OCI-LY1 (cell line): Measurements from ENCODE around the gene PTAR1.
A peak's percentile ranks its signal among the peaks of the same experiment; 100 is the strongest.

Experiments
- H2AFZ ChIP-seq: fragments of 200-600 bp; sonication (generic), shearing (Covaris generic); 2 replicates; pipeline ENCODE4 v1.6.0; 2014; ENCODE audit warnings: antibody characterized with exemption, mild to moderate bottlenecking, low read length
- H3F3A ChIP-seq: fragments of 200-600 bp; sonication (generic), shearing (Covaris generic); 2 replicates; pipeline ENCODE4 v1.6.0; 2014; ENCODE audit warnings: mild to moderate bottlenecking, antibody characterized with exemption, low read length, moderate library complexity; ENCODE audit not compliant: insufficient read depth
- H3K27ac ChIP-seq: fragments of 200-600 bp; sonication (generic); 2 replicates; pipeline ENCODE4 v1.5.1; 2014; ENCODE audit warnings: low read length, mixed run types, mild to moderate bottlenecking, low read depth; ENCODE audit not compliant: poor library complexity, severe bottlenecking
- H3K27me3 ChIP-seq: fragments of 200-600 bp; sonication (generic); 2 replicates; pipeline ENCODE4 v1.6.0; 2014; ENCODE audit warnings: antibody characterized with exemption, mild to moderate bottlenecking, low read length, moderate library complexity; ENCODE audit not compliant: insufficient read depth
- H3K36me3 ChIP-seq: fragments of 200-600 bp; sonication (generic); 2 replicates; pipeline ENCODE4 v1.6.1; 2014; ENCODE audit warnings: mild to moderate bottlenecking, antibody characterized with exemption, low read length, moderate library complexity, mixed read lengths; ENCODE audit not compliant: insufficient read depth
- H3K4me1 ChIP-seq: fragments of 200-600 bp; sonication (generic); 2 replicates; pipeline ENCODE4 v1.5.1; 2014; ENCODE audit warnings: mild to moderate bottlenecking, low read length, moderate library complexity; ENCODE audit not compliant: insufficient read depth, severe bottlenecking
- H3K4me2 ChIP-seq: fragments of 200-600 bp; sonication (generic), shearing (Covaris generic); 2 replicates; pipeline ENCODE4 v1.6.1; 2014; ENCODE audit warnings: low read length
- H3K4me3 ChIP-seq: fragments of 200-600 bp; sonication (generic); 2 replicates; pipeline ENCODE4 v1.5.1; 2014; ENCODE audit warnings: low read length, low read depth, mild to moderate bottlenecking, mixed read lengths; ENCODE audit not compliant: poor library complexity, severe bottlenecking
- H3K79me2 ChIP-seq: fragments of 200-600 bp; shearing (Covaris generic); 2 replicates; pipeline ENCODE4 v1.6.1; 2016; ENCODE audit warnings: mixed run types, low read length, mixed read lengths; ENCODE audit not compliant: insufficient read depth
- H3K9ac ChIP-seq: fragments of 200-600 bp; sonication (generic), shearing (Covaris generic); 2 replicates; pipeline ENCODE4 v1.6.1; 2014; ENCODE audit warnings: mild to moderate bottlenecking, low read length, mixed read lengths
- H3K9me2 ChIP-seq: fragments of 200-600 bp; sonication (generic), shearing (Covaris generic); 2 replicates; pipeline ENCODE4 v1.6.1; 2014; ENCODE audit warnings: low read depth, mild to moderate bottlenecking, low read length, mixed read lengths
- H3K9me3 ChIP-seq: fragments of 200-600 bp; shearing (Covaris generic); 2 replicates; pipeline ENCODE4 v1.6.1; 2014; ENCODE audit warnings: low read length, mixed read lengths
- H4K20me1 ChIP-seq: fragments of 200-600 bp; sonication (generic), shearing (Covaris generic); 2 replicates; pipeline ENCODE4 v1.6.0; 2016; ENCODE audit warnings: mild to moderate bottlenecking, low read length; ENCODE audit not compliant: insufficient read depth
- EZH2 ChIP-seq: fragments of 200-600 bp; sonication (generic), shearing (Covaris generic); IDR thresholded peaks from 2 replicates; pipeline ENCODE4 v1.8.0; 2017; ENCODE audit warnings: borderline replicate concordance, mixed run types, mild to moderate bottlenecking, antibody characterized with exemption, low read length, moderate library complexity, mixed read lengths
- TF ChIP-seq, protein P1 (sequence below): fragments of 200-600 bp; sonication (generic), shearing (Covaris generic); IDR thresholded peaks from 2 replicates; pipeline ENCODE4 v1.5.1; 2017; ENCODE audit warnings: mild to moderate bottlenecking, antibody characterized with exemption, low read length, moderate library complexity, mixed read lengths

Gene PTAR1, protein sequence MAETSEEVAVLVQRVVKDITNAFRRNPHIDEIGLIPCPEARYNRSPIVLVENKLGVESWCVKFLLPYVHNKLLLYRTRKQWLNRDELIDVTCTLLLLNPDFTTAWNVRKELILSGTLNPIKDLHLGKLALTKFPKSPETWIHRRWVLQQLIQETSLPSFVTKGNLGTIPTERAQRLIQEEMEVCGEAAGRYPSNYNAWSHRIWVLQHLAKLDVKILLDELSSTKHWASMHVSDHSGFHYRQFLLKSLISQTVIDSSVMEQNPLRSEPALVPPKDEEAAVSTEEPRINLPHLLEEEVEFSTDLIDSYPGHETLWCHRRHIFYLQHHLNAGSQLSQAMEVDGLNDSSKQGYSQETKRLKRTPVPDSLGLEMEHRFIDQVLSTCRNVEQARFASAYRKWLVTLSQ

DNA sequence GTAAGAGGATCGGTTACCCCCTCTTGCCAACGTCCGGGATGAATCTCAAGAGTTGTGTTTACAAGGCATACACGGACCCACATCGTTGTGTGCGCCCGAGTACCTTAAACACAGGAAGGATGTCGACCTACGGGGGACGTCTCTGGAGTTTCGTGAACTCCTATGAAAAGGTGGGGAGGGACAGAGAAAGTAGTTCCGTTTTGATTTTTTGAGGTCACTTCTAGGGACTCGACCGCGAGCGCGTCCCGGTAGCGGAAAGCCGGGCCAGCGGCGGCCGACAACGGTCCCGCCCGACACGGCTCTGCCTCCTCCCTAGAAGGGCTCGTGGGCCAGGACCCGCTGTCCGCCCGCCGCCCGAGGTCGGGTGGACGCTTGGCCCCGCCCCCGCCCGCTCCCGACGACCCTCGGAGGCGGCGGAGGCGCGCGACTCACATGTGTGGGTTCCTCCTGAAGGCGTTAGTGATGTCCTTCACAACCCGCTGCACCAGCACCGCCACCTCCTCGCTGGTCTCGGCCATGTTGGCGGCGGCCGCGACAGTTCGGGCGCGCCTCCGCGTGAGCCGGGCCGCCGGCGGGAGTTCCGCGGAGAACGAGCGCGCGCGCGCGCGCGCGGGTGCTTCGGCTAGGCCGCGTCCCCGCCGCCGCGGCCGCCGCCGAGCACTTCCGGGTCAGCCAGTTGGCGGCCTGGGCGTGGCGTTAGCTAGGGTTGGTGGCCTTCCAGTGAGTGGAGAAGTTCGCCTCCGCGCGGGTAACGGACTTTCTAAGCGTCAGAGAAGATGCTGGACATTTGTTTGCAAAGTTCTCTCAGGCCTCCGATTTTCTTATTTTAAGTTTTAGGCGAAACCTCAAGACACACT lies at the start of gene PTAR1:
PTAR1 (minus strand) TSS at position 591 of the 857 bp plus-strand sequence; CDS start at position 518, 73 bp downstream.
- no peaks in the 10 kb centered on the region for H3K9me2 ChIP-seq
- no peaks in the 10 kb centered on the region for H3F3A ChIP-seq
- peaks cover 4% of the 10 kb centered on the region; the same call in 1 of the 2 replicates for H3K36me3 ChIP-seq
- H3K27me3 ChIP-seq: no peaks in the 10 kb centered on the region
- peak within 1 kb of the TSS; percentile 78 for H3K27ac ChIP-seq
- H3K9ac ChIP-seq: peak within 1 kb of the TSS; percentile 76
- peaks cover 20% of the 10 kb centered on the region for H3K4me1 ChIP-seq
- H3K9me3 ChIP-seq: no peaks in the 10 kb centered on the region
- peak within 1 kb of the TSS; percentile 93 for H3K4me2 ChIP-seq
- TF ChIP-seq, protein P1, sequence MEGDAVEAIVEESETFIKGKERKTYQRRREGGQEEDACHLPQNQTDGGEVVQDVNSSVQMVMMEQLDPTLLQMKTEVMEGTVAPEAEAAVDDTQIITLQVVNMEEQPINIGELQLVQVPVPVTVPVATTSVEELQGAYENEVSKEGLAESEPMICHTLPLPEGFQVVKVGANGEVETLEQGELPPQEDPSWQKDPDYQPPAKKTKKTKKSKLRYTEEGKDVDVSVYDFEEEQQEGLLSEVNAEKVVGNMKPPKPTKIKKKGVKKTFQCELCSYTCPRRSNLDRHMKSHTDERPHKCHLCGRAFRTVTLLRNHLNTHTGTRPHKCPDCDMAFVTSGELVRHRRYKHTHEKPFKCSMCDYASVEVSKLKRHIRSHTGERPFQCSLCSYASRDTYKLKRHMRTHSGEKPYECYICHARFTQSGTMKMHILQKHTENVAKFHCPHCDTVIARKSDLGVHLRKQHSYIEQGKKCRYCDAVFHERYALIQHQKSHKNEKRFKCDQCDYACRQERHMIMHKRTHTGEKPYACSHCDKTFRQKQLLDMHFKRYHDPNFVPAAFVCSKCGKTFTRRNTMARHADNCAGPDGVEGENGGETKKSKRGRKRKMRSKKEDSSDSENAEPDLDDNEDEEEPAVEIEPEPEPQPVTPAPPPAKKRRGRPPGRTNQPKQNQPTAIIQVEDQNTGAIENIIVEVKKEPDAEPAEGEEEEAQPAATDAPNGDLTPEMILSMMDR: no peak
- no peak for TF ChIP-seq EZH2
- peak within 1 kb of the TSS; percentile 76 for H2AFZ ChIP-seq
- H3K4me3 ChIP-seq: peak within 1 kb of the TSS; percentile 81
- H3K79me2 ChIP-seq: peaks cover 42% of the 10 kb centered on the region
- no peaks in the 10 kb centered on the region for H4K20me1 ChIP-seq

DNA sequence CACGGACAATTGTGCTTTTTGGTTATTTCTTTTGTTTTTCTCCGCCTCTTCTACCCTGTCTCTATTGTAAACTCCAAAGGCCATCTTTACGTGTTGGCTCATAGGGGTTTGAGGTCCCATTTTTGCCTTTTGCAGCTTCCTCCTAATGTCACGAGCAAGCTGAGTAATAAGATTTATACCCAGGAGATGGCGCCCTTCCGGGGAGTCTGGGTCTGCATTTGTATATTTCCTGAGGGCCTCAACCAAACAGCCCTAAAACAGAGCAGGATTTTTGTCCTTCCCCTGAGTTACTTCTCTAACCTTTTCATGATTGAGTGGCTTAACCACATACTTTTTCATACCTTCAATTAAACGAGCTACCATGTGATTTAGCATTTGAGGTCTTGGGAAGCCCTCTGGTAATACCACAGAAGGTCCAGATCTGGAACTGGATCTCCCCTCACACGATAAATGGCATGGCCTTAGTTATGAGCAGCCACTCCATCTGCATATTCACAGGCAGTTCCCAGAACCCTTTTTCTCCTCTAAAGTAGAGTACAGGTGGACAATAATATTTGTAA lies 49.6 kb upstream of the PTAR1 start:
- Histone ChIP-seq H2AFZ (no peak overlapping the region), H3K4me3 (no peak overlapping the region), H3K79me2 (no peaks in the 10 kb centered on the region), H3K4me2 (no peak overlapping the region), H3K36me3 (no peaks in the 10 kb centered on the region), H3K27ac (no peak overlapping the region), H3K27me3 (no peaks in the 10 kb centered on the region), H3K9me3 (no peaks in the 10 kb centered on the region), H4K20me1 (no peaks in the 10 kb centered on the region), H3K9me2 (no peaks in the 10 kb centered on the region), H3K9ac (no peak overlapping the region), H3F3A (no peaks in the 10 kb centered on the region), H3K4me1 (no peaks in the 10 kb centered on the region)
- TF ChIP-seq, protein P1: peak; percentile 56; the same call in 1 of the 2 replicates
- TF ChIP-seq EZH2: no peak

DNA sequence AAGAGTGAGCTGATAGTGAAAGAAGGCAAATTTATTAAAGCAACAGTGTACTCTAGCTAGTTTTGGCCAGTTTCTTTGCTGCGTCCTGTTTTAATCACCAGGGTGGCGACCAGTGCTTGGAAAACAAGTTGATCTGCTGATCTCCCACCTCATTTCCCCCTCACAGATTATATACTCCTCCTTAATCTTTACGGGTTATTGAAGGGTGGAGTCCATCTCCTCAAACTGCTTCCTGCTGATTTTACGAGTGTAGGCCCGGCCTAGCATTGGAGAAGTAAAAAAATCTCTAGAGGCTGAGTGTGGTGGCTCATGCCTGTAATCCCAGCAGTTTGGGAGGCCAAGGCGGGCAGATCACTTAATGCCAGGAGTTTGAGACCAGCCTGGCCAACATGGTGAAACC lies 46.8 kb upstream of the PTAR1 start:
- Histone ChIP-seq H3K9ac (no peak overlapping the region), H3K4me2 (no peak overlapping the region), H3K4me3 (no peak overlapping the region), H3K4me1 (no peaks in the 10 kb centered on the region), H3K36me3 (no peaks in the 10 kb centered on the region), H3K9me2 (no peaks in the 10 kb centered on the region), H4K20me1 (no peaks in the 10 kb centered on the region), H2AFZ (no peak overlapping the region), H3F3A (no peaks in the 10 kb centered on the region), H3K27ac (no peak overlapping the region), H3K79me2 (no peaks in the 10 kb centered on the region), H3K9me3 (no peaks in the 10 kb centered on the region), H3K27me3 (no peaks in the 10 kb centered on the region)
- no peak for TF ChIP-seq EZH2
- TF ChIP-seq, protein P1: no peak
